GM10248 (cell line): ENCODE results near the gene ATP1A3.
"Not testable (repeated sequence)": the region's sequence is repeated elsewhere in the genome, so short reads cannot be mapped to it uniquely, and the experiment has no call there.

Experiments used
- CTCF ChIA-PET: fragments of 300-600 bp; sonication (Branson Sonifier 250); formaldehyde crosslinking; extraction: SDS; loops from one replicate; lab custom pipeline; 2021; ENCODE audit warnings: antibody characterized with exemption; lab: Yijun Ruan, JAX
- POLR2A ChIA-PET: fragments of 350-650 bp; sonication (Branson Sonifier 250); formaldehyde crosslinking; extraction: SDS; loops from one replicate; lab custom pipeline; 2020; ENCODE audit warnings: antibody characterized with exemption; lab: Yijun Ruan, JAX
- DNase-seq: peaks from one replicate; pipeline ENCODE4 v3.0.0; 2012; ENCODE audit errors: extremely low spot score
- TF ChIP-seq, protein P1 (sequence below): IDR thresholded peaks from 2 replicates; pipeline ENCODE4 v1.5.1; 2012; ENCODE audit warnings: mild to moderate bottlenecking, low read depth; ENCODE audit errors: extremely low read depth, missing control alignments, control extremely low read depth

ATP1A3 gene

DNA sequence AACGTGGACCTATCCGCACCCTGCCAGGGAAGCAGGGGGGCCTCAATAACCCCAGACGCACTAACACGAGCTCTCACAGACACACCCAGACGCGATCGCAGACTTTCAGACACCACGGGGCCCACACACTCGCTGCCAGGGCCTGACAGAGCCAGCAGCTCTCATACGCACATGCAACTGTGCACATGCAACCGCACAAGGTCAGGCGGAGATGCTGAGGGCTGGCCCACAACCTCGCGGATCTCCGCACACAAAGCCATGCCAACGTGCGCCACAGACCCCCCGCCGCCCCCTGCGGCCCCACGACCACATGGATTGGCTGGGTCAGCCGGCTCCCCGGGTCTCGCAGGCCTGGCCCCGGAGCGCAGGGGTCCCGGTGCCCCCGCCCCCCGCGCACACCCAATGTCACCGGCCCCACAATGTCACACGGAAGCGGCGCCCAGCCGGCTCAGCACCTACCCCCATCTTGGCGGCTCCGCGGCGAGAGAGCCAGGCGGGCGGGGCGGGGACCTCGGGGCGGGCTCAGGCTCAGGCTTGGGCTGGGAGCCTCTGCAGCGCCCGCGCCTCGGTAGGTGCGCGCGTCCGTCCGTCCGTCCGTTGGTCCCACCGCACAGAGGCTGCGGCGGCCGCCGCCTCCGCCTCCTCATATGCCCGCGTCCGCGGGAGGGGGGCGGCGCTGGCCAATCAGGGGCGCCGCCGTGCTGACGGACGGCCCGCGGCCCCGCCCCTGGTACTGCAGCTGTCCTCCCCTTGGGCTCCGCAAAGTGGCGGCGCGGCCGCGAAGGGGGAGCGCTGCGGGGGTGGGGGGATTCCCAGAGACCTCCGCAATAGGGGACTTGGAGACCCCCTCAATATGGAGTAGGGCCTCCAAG is at the start of gene ATP1A3:
TSS of gene ATP1A3 (minus strand) at position 619 of the 872 bp plus-strand sequence. CDS start at position 465, 154 bp downstream.
- ChIA-PET CTCF (no interaction called here), POLR2A (no interaction called here)
- DNase-seq, result peak; percentile 82
- TF ChIP-seq, protein P1, sequence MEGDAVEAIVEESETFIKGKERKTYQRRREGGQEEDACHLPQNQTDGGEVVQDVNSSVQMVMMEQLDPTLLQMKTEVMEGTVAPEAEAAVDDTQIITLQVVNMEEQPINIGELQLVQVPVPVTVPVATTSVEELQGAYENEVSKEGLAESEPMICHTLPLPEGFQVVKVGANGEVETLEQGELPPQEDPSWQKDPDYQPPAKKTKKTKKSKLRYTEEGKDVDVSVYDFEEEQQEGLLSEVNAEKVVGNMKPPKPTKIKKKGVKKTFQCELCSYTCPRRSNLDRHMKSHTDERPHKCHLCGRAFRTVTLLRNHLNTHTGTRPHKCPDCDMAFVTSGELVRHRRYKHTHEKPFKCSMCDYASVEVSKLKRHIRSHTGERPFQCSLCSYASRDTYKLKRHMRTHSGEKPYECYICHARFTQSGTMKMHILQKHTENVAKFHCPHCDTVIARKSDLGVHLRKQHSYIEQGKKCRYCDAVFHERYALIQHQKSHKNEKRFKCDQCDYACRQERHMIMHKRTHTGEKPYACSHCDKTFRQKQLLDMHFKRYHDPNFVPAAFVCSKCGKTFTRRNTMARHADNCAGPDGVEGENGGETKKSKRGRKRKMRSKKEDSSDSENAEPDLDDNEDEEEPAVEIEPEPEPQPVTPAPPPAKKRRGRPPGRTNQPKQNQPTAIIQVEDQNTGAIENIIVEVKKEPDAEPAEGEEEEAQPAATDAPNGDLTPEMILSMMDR, result no peak

DNA sequence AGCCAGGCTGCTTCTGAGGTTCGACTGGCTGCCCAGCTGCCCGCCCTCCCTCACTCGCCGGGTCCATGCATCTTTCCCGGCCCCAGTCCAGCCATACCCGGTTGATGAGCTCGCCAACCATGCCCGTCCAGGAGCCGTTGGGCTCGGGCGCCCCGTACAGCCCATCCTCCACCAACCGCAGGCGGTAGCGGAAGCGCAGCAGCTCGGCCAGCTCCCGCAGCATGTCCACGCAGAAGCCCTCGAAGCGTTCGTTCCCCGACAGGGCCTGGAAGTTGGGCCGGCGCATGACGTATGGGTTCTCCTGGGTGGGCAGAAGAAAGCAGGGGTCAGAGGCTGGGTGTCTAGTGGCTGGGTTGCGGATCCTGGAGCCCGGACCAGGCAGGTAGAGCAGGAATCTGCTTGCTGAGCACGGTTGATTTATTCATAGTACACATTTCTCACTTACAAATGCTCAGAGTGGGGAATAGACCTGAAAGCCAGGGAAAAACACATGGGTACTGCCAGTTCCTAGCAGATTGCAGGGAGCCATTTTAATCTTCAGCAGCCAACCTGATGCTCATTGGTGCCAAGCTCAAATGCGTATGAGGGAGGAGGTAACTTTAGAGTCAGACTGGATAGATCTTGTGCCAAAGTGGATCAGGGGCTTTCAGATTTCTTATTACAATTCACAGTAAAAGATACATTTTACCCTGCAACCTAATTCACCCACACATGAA is 48.6 kb upstream of the ATP1A3 start:
- ChIA-PET CTCF (interaction anchor here (1.3 to 1.9 kb wide), 3 partner anchors 8 to 336 kb away, joined by 3 to 6 read pairs (median 5); no protein-coding TSS in a partner anchor), POLR2A (no interaction called here)
- TF ChIP-seq, protein P1, result no peak
- no peak for DNase-seq

DNA sequence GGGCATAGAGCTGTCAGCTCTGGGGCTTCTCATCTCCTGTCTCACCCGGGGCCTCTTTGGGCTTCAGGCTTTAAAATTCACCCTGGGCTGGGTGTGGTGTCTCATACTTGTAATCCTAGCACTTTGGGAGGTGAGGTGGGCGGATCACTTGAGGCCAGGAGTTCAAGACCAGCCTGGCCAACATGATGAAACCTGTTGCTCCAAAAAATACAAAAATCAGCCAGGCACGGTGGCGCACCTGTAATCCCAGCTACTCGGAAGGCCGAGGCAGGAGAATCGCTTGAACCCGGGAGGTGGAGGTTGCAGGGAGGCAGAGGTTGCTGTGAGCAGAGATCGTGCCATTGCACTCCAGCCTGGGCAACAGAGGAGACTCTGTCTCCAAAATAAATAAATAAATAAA is 46.5 kb upstream of the ATP1A3 start:
- DNase-seq, POLR2A ChIA-PET: not testable (repeated sequence)
- CTCF ChIA-PET, result interaction anchor here (1.2 to 1.7 kb wide), 3 partner anchors 10 to 13 kb away, joined by 3 read pairs; no protein-coding TSS in a partner anchor

GRCh38 chr19:42040031-42040430 is 46.0 kb upstream of the ATP1A3 start:
- ChIA-PET POLR2A (no interaction called here), CTCF (interaction anchor here (1.2 to 1.7 kb wide), 3 partner anchors 9 to 13 kb away, joined by 3 read pairs; no protein-coding TSS in a partner anchor)
- TF ChIP-seq, protein P1, result no peak
- no peak for DNase-seq

DNA sequence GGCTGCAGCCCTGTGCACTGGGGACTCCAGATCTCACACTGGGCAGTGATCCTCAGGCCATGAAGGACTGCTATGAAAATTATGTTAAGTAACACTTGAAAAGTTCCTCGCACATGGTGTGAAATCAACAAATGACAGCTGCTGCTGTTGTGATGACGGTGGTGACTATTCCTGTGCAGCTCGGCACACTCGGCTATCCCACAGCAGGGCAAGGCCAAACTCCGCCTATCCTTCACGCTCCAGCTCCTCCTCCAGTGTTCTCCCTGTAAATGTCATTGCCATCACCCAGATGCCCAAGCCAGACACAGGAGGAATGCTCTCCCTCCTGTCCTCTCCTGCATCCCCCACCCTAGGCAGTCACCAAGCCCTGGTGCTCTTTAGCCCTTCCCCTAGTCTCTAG is 44.6 kb upstream of the ATP1A3 start:
- DNase-seq, result no peak
- ChIA-PET CTCF (interaction anchor here (1.5 to 2.4 kb wide), 2 partner anchors 10 to 285 kb away, joined by 4 to 13 read pairs; no protein-coding TSS in a partner anchor), POLR2A (no interaction called here)
- TF ChIP-seq, protein P1, result no peak

DNA sequence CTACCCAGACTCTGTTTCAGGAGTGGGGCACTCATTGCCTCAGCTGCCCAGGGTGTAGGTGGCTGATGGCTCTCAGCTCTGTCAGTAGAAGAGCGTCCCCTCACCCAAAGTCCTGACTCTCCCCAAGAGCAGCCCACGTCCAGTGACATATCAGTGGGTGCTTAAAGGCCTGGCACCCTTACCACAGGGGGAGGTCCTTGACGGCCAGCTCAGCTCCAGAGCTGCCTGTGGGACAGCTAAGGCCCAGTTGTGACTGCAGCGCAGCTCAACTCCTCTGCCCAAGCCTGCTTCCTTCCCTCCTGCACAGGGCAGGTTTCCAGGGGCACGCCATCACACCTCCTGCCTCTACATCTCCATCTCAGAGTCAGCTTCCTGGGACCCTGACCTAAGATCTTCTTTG is 43.6 kb upstream of the ATP1A3 start:
- POLR2A ChIA-PET, result interaction anchor here (0.5 kb wide), 1 partner anchor 36 kb away, joined by 4 read pairs; no protein-coding TSS in a partner anchor
- TF ChIP-seq, protein P1, result no peak
- CTCF ChIA-PET, result interaction anchor here (1.0 to 2.4 kb wide), 5 partner anchors 9 to 284 kb away, joined by 3 to 13 read pairs (median 4); no protein-coding TSS in a partner anchor
- no peak for DNase-seq
